Keratinocyte (primary cell): ENCODE data around the gene ARL17B. TPM values are rescaled to one million over a fixed set of nuclear protein-coding genes. Genes with fewer than 3 reads are reported as not detected.

Source experiments
- DNase-seq: peaks from one replicate; pipeline ENCODE4 v3.0.0-alpha.2; 2011; ENCODE audit warnings: low read depth, missing footprints, low spot score
- FAIRE-seq: peaks from 2 replicates; lab custom pipeline; 2011; peaks lifted over from hg19 to GRCh38; lab: Jason Lieb, UNC
- H2AFZ ChIP-seq: 2 replicates; pipeline ENCODE4 v1.6.0; 2012; ENCODE audit warnings: low read length, control low read depth, inconsistent platforms; ENCODE audit not compliant: control insufficient read depth
- H3K27ac ChIP-seq: 2 replicates; pipeline ENCODE4 v1.5.1; 2011; ENCODE audit warnings: low read length; ENCODE audit not compliant: control insufficient read depth, insufficient read depth
- H3K27me3 ChIP-seq: 3 replicates; pipeline ENCODE4 v1.6.0; 2011; ENCODE audit warnings: low read length; ENCODE audit not compliant: control insufficient read depth, insufficient read depth; ENCODE audit errors: extremely low read depth
- H3K36me3 ChIP-seq, 2 experiments: 2 replicates in 1 of 2; 3 replicates in 1 of 2; pipeline ENCODE4 v1.5.1; 2011; ENCODE audit warnings: low read length in 2 of 2, mild to moderate bottlenecking in 1 of 2; ENCODE audit not compliant: control insufficient read depth in 2 of 2, insufficient read depth in 2 of 2; ENCODE audit errors: extremely low read depth in 1 of 2
- H3K4me1 ChIP-seq: 3 replicates; pipeline ENCODE4 v1.5.1; 2011; ENCODE audit warnings: low read length; ENCODE audit not compliant: control insufficient read depth, insufficient read depth; ENCODE audit errors: extremely low read depth
- H3K4me2 ChIP-seq: 3 replicates; pipeline ENCODE4 v1.6.0; 2011; ENCODE audit warnings: low read depth, low read length; ENCODE audit not compliant: control insufficient read depth, insufficient read depth; ENCODE audit errors: extremely low read depth
- H3K4me3 ChIP-seq, 3 experiments: fragments of 200-600 bp in 1 of 3; sonication (generic) in 1 of 3; 2 replicates in 2 of 3; 3 replicates in 1 of 3; pipeline ENCODE4 v1.5.1; 2011 to 2016; ENCODE audit warnings: low read length in 3 of 3, mild to moderate bottlenecking in 3 of 3, control low read depth in 2 of 3, inconsistent platforms in 1 of 3, low read depth in 1 of 3, mixed read lengths in 1 of 3, mixed run types in 1 of 3, moderate library complexity in 1 of 3; ENCODE audit not compliant: control insufficient read depth in 2 of 3, insufficient read depth in 2 of 3; ENCODE audit errors: extremely low read depth in 1 of 3
- H3K79me2 ChIP-seq: 2 replicates; pipeline ENCODE4 v1.6.0; 2012; ENCODE audit warnings: low read length; ENCODE audit not compliant: control insufficient read depth, insufficient read depth
- H3K9ac ChIP-seq: 3 replicates; pipeline ENCODE4 v1.6.0; 2011; ENCODE audit warnings: low read length; ENCODE audit not compliant: control insufficient read depth, insufficient read depth; ENCODE audit errors: extremely low read depth
- H3K9me1 ChIP-seq: 3 replicates; pipeline ENCODE4 v1.6.0; 2011; ENCODE audit warnings: low read length; ENCODE audit not compliant: control insufficient read depth, insufficient read depth; ENCODE audit errors: extremely low read depth
- H3K9me3 ChIP-seq: 2 replicates; pipeline ENCODE4 v1.5.1; 2012; ENCODE audit warnings: low read depth, low read length; ENCODE audit not compliant: control insufficient read depth
- H4K20me1 ChIP-seq: 3 replicates; pipeline ENCODE4 v1.6.0; 2011; ENCODE audit warnings: low read length; ENCODE audit not compliant: control insufficient read depth, insufficient read depth; ENCODE audit errors: extremely low read depth
- EZH2 ChIP-seq: IDR thresholded peaks from one replicate; pipeline ENCODE4 v1.6.1; 2012; ENCODE audit warnings: inconsistent platforms, mild to moderate bottlenecking, low read length, moderate library complexity
- dilution Hi-C: fragments of 300-500 bp; cut with MboI; formaldehyde crosslinking; loops from one replicate; pipeline ENCODE4 v1.7.0; 2020; ENCODE audit warnings: low sequenced_read_pairs; ENCODE audit not compliant: extremely low pct_ligation_motif_present
- polyA plus RNA-seq, 5 experiments: library from polyadenylated mRNA; depleted of rRNA in 3 of 5; stranded (reverse) in 3 of 5; stranded (forward) in 1 of 5; unstranded in 1 of 5; fragments of >200 nt; gene quantifications; 1 replicate in 1 of 5; 2 replicates in 3 of 5; 3 replicates in 1 of 5; pipeline versions ENCODE4 v1.2.1 to v1.2.3, GENCODE V29; 2011 to 2012; ENCODE audit warnings: missing spikeins in 2 of 5, low read depth in 1 of 5, low replicate concordance in 1 of 5
- TF ChIP-seq, protein P1 (sequence below), 3 experiments: IDR thresholded peaks in 1 of 3; conservative IDR thresholded peaks in 1 of 3; optimal IDR thresholded peaks in 1 of 3; 2 replicates in 2 of 3; 3 replicates in 1 of 3; pipeline versions ENCODE3 to v1.5.1; 2011; ENCODE audit warnings: low read length in 3 of 3, mild to moderate bottlenecking in 3 of 3, moderate library complexity in 2 of 3, control low read depth in 1 of 3, inconsistent platforms in 1 of 3; ENCODE audit not compliant: insufficient read depth in 2 of 3; ENCODE audit errors: extremely low read depth in 1 of 3

Gene ARL17B
- polyA plus RNA-seq, 1 donor (not counting 4 experiments of a cell fraction or from before 2014, with no cell fraction given): 9.7 TPM

DNA sequence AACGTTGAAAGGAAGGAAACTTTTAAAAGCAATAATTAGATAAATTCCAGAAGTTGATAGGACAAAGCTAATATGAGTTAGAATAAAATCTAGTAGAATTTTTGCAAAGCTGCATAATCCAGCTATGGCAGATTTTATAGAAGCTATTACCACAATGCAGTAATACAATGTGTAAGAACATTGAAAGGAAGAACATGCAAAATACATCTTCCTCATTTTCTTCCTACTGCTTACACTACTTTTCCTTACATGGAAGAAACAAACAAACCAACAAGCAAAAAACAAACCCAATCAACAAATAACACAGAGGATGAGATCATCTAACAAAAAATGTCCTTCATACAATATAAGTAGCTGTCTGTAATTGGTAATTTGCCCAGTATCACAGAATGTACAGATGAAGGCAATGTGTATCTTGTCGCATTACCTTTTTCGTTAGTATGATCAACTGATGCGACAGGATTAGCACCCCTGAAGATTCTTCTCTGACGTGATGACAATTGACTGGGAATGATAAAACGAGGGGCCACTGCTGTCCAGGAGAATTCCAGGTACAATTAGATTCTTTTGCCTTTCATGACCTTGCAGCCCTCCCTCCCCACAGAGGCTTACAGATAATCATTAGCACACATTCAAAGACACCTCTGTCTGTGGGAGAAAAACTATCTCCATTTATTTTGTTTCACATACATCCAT, 87.9 kb downstream of the ARL17B start:
- no peak for FAIRE-seq
- dilution Hi-C loops: no loop called here
- TF ChIP-seq, protein P1, sequence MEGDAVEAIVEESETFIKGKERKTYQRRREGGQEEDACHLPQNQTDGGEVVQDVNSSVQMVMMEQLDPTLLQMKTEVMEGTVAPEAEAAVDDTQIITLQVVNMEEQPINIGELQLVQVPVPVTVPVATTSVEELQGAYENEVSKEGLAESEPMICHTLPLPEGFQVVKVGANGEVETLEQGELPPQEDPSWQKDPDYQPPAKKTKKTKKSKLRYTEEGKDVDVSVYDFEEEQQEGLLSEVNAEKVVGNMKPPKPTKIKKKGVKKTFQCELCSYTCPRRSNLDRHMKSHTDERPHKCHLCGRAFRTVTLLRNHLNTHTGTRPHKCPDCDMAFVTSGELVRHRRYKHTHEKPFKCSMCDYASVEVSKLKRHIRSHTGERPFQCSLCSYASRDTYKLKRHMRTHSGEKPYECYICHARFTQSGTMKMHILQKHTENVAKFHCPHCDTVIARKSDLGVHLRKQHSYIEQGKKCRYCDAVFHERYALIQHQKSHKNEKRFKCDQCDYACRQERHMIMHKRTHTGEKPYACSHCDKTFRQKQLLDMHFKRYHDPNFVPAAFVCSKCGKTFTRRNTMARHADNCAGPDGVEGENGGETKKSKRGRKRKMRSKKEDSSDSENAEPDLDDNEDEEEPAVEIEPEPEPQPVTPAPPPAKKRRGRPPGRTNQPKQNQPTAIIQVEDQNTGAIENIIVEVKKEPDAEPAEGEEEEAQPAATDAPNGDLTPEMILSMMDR (optimal IDR thresholded peaks at IDR 0.05 in 1 of 3, IDR thresholded peaks at IDR 0.05 in 1 of 3, conservative IDR thresholded peaks at IDR 0.05 in 1 of 3; ENCODE audit: extremely low read depth in 1 of 3, insufficient read depth in 2 of 3, low read length in 3 of 3): no peak

GRCh38 chr17:46270032-46270431, 91.5 kb downstream of the ARL17B start:
- Histone ChIP-seq H3K9me3 (no peaks in the 10 kb centered on the region), H3K9me1 (no peaks in the 10 kb centered on the region), H3K4me2 (no peak overlapping the region), H4K20me1 (no peaks in the 10 kb centered on the region), H3K4me3 (no peak overlapping the region), H3K27me3 (peaks cover 34% of the 10 kb centered on the region), H3K79me2 (no peaks in the 10 kb centered on the region), H3K36me3 (no peaks in the 10 kb centered on the region), H3K27ac (no peak overlapping the region), H2AFZ (no peak overlapping the region), H3K9ac (no peak overlapping the region), H3K4me1 (peaks cover 8% of the 10 kb centered on the region)
- dilution Hi-C loops: no loop called here
- TF ChIP-seq, protein P1 (optimal IDR thresholded peaks at IDR 0.05 in 1 of 3, IDR thresholded peaks at IDR 0.05 in 1 of 3, conservative IDR thresholded peaks at IDR 0.05 in 1 of 3; ENCODE audit: extremely low read depth in 1 of 3, insufficient read depth in 2 of 3, low read length in 3 of 3): no peak
- no peak for TF ChIP-seq EZH2
- no peak for FAIRE-seq
- DNase-seq: no peak

More for the DNA sequence above, 87.9 kb downstream of the ARL17B start:
- peaks cover 19% of the 10 kb centered on the region for H3K27me3 ChIP-seq
- no peaks in the 10 kb centered on the region for H4K20me1 ChIP-seq
- H3K9ac ChIP-seq: no peak overlapping the region
- no peaks in the 10 kb centered on the region for H3K4me1 ChIP-seq
- no peak for DNase-seq
- no peak overlapping the region for H3K27ac ChIP-seq
- H3K4me2 ChIP-seq: no peak overlapping the region
- H3K36me3 ChIP-seq: no peaks in the 10 kb centered on the region
- no peak overlapping the region for H3K4me3 ChIP-seq
- H3K79me2 ChIP-seq: no peaks in the 10 kb centered on the region
- H3K9me1 ChIP-seq: no peaks in the 10 kb centered on the region
- no peak overlapping the region for H2AFZ ChIP-seq
- H3K9me3 ChIP-seq: no peaks in the 10 kb centered on the region
